GM12878 (cell line): Measurements from ENCODE around the gene SECTM1.

ENCODE experiments used
- CTCF ChIP-seq, 3 experiments: IDR thresholded peaks in 2 of 3; conservative IDR thresholded peaks in 1 of 3; 2 replicates each; pipeline ENCODE4 v1.5.1; 2011; ENCODE audit warnings: low read depth in 3 of 3, low read length in 3 of 3, mild to moderate bottlenecking in 3 of 3, control low read depth in 2 of 3, moderate library complexity in 2 of 3, inconsistent platforms in 1 of 3, mixed read lengths in 1 of 3; ENCODE audit not compliant: control insufficient read depth in 2 of 3, insufficient read depth in 1 of 3; ENCODE audit errors: extremely low read depth in 1 of 3
- JUND ChIP-seq: IDR thresholded peaks from 2 replicates; pipeline ENCODE4 v1.6.1; 2012; ENCODE audit warnings: low read depth, mild to moderate bottlenecking, low read length, improper control_type of control experiment, moderate library complexity

- TF ChIP-seq CTCF (IDR thresholded peaks at IDR 0.05 in 2 of 3, conservative IDR thresholded peaks at IDR 0.05 in 1 of 3; ENCODE audit: control insufficient read depth in 2 of 3, extremely low read depth in 1 of 3, insufficient read depth in 1 of 3, low read depth in 3 of 3, low read length in 3 of 3) (no peak), JUND (no peak)
These were observed 28.5 kb upstream of the SECTM1 start for GRCh38 chr17:82361885-82362633.
